Measurements from ENCODE around the gene CSMD2.

CSMD2 gene

DNA sequence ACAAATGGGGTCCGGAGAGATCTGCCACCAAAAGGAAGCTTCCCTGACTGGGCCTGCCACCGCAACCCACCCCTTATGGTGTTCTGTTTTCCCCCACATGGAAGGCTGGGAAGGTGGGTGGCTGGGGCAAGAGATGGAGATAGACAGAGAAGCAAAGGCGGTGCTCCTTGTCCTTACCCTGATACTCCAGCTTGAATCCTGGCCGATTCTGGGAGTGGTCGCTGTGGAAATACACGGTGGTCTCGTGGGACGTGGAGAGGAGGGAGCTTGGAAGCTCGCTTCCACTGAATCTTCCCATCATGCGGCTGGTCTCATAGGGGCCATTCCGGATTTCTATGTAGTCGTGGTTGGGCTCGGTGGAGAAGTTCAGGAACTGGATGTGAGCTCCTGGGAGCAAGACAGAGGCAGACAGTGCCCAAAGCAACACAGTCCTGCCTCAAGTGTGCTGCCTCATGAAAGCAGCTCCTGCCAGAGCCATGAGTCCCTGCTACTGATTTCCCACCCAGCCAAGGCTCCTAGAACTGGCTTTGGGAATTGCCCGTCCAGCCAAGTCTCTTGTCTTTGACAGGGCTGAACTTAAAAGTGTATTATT, 554.1 kb downstream of the CSMD2 start:
- no peak for FAIRE-seq
- TF ChIP-seq POLR2AphosphoS5 (IDR thresholded peaks at IDR 0.05; ENCODE audit: low read depth, low read length) (no peak), TAF1 (IDR thresholded peaks at IDR 0.05; ENCODE audit: borderline replicate concordance, low read depth, low read length) (no peak), POLR2A (IDR thresholded peaks at IDR 0.05; ENCODE audit: low read depth, low read length) (no peak)
- no peak for DNase-seq (ENCODE audit: insufficient read length)

DNA sequence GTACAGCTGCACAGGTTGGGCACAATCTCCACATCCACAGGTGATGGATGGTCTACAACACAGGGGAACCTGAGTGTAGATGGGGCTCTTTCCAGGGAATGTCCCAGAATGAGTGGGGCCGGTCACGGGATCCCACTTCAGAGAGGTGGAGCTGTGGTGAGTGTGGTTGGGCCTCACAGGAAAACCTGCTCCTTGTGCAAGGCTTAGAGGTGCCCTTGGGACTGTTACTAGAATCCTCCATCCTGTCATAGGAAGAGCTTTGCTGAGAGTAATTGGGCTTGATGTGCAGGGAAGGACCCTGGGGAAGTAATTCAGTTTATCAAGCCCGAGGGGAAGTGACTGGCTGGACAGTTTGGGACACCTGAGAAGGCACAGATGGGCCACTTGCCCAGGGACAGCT, 554.6 kb downstream of the CSMD2 start:
- DNase-seq (ENCODE audit: insufficient read length): no peak
- no peak for FAIRE-seq
- TF ChIP-seq POLR2AphosphoS5 (IDR thresholded peaks at IDR 0.05; ENCODE audit: low read depth, low read length) (no peak), POLR2A (IDR thresholded peaks at IDR 0.05; ENCODE audit: low read depth, low read length) (no peak), TAF1 (IDR thresholded peaks at IDR 0.05; ENCODE audit: borderline replicate concordance, low read depth, low read length) (no peak)

DNA sequence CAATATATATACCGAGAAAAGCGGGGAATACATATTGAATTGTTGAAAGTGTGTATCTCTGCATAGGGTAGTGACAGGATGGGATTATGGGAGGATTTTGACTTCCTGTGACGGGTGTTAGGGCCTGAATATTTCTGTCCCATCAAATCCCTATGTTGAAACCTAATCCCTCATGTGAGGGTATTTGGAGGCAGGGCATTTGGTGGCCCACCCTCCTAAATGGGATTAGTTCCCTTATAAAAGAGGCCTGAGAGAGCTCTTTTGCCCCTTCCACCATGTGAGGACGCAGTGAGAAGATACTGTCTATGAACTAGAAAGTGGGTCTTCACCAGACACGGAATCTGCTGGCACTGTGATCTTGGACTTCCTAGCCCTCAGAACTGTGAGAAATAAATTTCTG, 555.3 kb downstream of the CSMD2 start:
- TF ChIP-seq TAF1 (IDR thresholded peaks at IDR 0.05; ENCODE audit: borderline replicate concordance, low read depth, low read length) (no peak), POLR2AphosphoS5 (IDR thresholded peaks at IDR 0.05; ENCODE audit: low read depth, low read length) (no peak), POLR2A (IDR thresholded peaks at IDR 0.05; ENCODE audit: low read depth, low read length) (no peak)
- DNase-seq (ENCODE audit: insufficient read length) (no peak), FAIRE-seq (no peak)

DNA sequence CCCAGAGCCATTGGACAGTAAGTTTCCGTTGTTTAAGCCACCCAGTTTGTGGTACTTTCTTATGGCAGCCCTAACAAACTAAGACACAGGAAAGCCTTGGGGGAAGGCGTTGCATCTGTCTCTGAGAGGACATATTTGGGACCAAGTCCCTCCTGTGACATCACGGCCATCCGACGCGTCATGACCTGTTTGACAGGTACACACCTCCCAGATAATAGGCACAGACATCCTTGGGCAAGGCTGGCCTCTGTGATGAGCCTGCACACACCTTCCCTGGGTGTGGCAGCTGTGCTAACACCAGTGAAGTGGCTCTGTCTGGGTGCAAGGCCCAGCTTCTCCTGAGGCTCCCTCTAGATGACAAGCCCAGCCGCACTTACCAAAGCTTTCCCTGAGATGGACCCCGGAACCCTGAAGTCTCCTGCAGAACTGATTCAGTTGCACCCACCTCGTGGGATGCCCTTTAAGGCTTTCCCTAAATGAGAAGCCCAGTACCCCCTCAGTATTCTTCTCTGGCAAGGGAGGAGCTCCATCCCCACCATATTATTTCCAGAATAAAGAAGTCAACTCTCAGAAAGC, 556.1 kb downstream of the CSMD2 start:
- no peak for DNase-seq (ENCODE audit: insufficient read length)
- TF ChIP-seq POLR2A (IDR thresholded peaks at IDR 0.05; ENCODE audit: low read depth, low read length): no peak
- TF ChIP-seq POLR2AphosphoS5 (IDR thresholded peaks at IDR 0.05; ENCODE audit: low read depth, low read length): no peak
- TF ChIP-seq TAF1 (IDR thresholded peaks at IDR 0.05; ENCODE audit: borderline replicate concordance, low read depth, low read length): no peak
- no peak for FAIRE-seq

DNA sequence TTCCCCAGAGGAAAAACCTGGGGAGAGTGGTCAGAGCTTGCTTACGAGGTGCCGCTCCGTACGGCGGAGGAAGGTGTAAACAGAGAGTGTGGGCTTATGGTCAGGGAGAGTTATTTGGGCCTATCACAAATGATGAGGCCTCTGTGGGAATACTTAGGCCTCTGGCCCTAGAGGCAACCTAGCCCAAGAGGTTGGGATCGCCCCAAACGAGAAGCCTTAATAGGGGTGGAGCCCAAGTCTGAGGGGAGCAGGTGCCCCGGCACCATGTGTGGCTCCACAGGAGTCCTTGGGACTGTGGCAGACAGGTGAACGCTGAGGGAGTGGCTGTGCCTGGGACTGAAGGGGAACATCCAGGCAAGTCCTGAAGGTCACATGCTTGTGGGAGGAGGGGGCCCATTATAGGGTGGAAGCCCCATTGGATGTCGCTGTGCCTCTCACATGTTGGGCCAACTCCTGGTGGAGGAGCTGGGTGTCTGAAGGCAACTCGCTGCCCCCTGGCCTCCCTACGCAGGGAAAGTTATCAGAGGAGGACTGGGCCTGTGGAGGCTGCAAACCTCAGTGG, 557.5 kb downstream of the CSMD2 start:
- DNase-seq (ENCODE audit: insufficient read length) (no peak), FAIRE-seq (no peak)
- TF ChIP-seq POLR2AphosphoS5 (IDR thresholded peaks at IDR 0.05; ENCODE audit: low read depth, low read length) (no peak), TAF1 (IDR thresholded peaks at IDR 0.05; ENCODE audit: borderline replicate concordance, low read depth, low read length) (no peak), POLR2A (IDR thresholded peaks at IDR 0.05; ENCODE audit: low read depth, low read length) (no peak)

DNA sequence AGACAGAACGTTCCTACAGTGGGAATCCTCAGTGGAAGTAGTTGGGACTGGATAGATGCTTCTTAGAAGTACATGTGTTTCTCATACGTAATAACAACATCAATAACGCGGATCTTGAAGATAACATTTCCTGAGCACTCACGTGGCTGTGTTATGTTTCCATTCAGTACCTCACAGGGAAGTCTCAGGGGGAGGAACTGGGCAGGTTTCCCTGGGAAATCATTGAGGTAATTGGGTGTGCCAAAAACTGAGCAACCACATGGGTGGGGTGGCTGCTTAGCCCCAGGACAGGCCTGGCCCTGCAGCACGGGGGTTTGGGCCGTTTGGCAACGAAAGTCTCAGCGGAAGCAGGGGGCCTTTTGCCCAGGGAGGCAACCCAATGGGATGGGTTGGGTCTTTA, 558.8 kb downstream of the CSMD2 start:
- DNase-seq (ENCODE audit: insufficient read length) (no peak), FAIRE-seq (no peak)
- TF ChIP-seq TAF1 (IDR thresholded peaks at IDR 0.05; ENCODE audit: borderline replicate concordance, low read depth, low read length) (no peak), POLR2AphosphoS5 (IDR thresholded peaks at IDR 0.05; ENCODE audit: low read depth, low read length) (no peak), POLR2A (IDR thresholded peaks at IDR 0.05; ENCODE audit: low read depth, low read length) (no peak)

DNA sequence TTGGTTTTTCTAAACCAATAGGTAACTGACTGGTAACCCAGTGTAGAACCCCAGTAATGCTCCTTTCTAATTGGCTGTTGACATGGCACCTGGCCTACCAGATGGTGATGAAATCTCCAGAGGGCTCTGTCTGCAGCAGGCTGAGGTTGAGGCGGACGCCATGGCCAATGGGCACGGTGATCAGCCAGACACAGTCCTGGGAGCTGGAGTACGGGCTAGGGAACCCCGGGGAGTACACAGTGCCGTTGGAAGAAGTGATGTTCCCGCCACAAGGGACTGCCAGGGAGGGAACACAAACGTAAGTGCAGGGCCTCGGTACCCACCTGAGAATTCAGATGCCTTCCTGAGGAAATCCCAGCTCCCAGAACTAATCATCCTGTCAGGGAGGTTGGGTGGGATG, 562.8 kb downstream of the CSMD2 start:
- DNase-seq (ENCODE audit: insufficient read length): no peak
- TF ChIP-seq TAF1 (IDR thresholded peaks at IDR 0.05; ENCODE audit: borderline replicate concordance, low read depth, low read length) (no peak), POLR2AphosphoS5 (IDR thresholded peaks at IDR 0.05; ENCODE audit: low read depth, low read length) (no peak), POLR2A (IDR thresholded peaks at IDR 0.05; ENCODE audit: low read depth, low read length) (no peak)
- no peak for FAIRE-seq

DNA sequence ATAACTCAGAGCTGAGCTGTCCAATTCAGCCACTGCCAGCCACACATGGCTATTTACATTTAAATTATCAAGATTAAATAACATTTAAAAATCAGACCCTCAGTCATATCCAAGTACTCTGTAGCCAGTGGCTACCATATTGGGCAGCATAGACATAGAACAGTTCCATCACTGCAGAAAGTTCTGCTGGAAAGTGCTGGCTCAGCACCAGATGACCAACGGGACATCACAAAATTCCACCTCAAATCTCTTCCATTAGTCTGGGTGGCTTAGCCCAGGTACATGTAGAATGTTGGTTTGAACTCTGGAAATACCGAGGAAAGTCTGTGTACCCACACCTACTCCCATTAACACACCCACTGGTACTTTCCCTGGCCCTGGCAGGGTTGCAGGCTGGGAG, 563.3 kb downstream of the CSMD2 start:
- TF ChIP-seq POLR2A (IDR thresholded peaks at IDR 0.05; ENCODE audit: low read depth, low read length) (no peak), TAF1 (IDR thresholded peaks at IDR 0.05; ENCODE audit: borderline replicate concordance, low read depth, low read length) (no peak), POLR2AphosphoS5 (IDR thresholded peaks at IDR 0.05; ENCODE audit: low read depth, low read length) (no peak)
- FAIRE-seq (no peak), DNase-seq (ENCODE audit: insufficient read length) (no peak)

DNA sequence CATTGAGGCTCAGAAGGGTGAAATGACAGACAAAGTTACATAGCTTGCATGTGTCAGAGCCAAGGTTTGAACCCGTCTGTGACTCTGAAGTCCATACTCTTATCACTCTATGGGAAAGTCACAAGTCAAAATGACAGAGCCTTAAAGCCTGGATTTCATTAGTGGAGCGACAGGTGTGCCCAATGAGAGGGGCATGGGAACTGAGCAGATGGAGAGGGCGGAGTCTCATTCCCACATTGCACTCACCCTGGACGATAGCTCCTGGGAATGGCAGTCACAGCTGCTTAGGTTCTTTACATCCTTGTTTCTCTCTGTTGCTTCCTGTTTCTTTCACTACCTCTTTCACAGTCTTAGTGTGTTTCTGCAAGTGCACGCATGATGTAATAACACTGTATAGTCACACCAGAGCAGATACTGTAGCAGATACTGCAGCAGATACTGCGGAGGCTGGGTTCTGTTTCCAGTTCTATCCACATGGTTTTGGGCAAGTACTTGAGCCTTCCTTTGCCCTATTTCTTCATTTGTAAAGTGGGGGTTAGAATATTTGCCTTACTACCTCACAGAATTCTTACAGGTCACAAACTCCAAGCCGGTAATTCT, 565.4 kb downstream of the CSMD2 start:
- FAIRE-seq (peak; percentile 67), DNase-seq (ENCODE audit: insufficient read length) (no peak)
- TF ChIP-seq POLR2A (IDR thresholded peaks at IDR 0.05; ENCODE audit: low read depth, low read length) (no peak), POLR2AphosphoS5 (IDR thresholded peaks at IDR 0.05; ENCODE audit: low read depth, low read length) (no peak), TAF1 (IDR thresholded peaks at IDR 0.05; ENCODE audit: borderline replicate concordance, low read depth, low read length) (no peak)

DNA sequence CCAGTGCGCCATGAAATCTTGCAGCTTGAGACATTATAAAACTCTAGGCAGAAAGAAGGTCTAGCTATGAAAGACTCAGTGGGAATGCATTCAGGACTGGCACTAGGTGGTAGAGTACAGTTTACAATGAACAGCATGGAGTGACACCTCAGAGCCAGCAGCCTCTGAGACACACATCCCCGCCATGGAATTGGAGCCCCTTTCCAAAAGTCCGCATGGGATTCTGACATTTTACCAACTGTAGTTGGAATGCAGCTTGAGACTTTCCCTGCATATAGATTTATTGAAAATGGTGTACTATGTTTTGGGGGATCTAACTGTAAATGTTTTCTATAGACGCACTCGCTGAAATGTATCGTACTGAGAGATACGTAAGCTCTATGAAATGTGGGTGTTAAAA, 576.3 kb downstream of the CSMD2 start:
- FAIRE-seq (no peak), DNase-seq (ENCODE audit: insufficient read length) (no peak)
- TF ChIP-seq POLR2AphosphoS5 (IDR thresholded peaks at IDR 0.05; ENCODE audit: low read depth, low read length): no peak
- no peak for TF ChIP-seq TAF1 (IDR thresholded peaks at IDR 0.05; ENCODE audit: borderline replicate concordance, low read depth, low read length)
- no peak for TF ChIP-seq POLR2A (IDR thresholded peaks at IDR 0.05; ENCODE audit: low read depth, low read length)

DNA sequence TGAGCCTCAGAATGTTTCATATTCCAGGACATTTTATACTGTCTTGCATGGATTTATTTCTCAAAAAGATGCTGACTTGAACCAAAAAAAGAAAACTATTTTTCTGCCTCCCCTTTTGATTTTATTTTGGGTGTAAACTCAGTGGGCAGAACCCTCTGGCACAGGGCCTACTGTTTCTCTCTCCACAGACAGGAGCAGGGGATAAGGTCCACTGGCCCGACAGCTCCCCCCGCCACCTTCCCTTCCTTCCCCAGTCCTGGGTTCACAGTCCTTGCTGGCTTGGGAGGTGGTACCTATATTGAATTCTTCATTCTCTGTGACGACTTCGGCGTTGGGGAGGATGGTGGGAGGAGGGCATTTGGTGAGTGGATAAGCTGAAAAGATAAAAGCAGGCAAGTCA, 578.2 kb downstream of the CSMD2 start:
- TF ChIP-seq POLR2A (IDR thresholded peaks at IDR 0.05; ENCODE audit: low read depth, low read length) (no peak), POLR2AphosphoS5 (IDR thresholded peaks at IDR 0.05; ENCODE audit: low read depth, low read length) (no peak), TAF1 (IDR thresholded peaks at IDR 0.05; ENCODE audit: borderline replicate concordance, low read depth, low read length) (no peak)
- FAIRE-seq (no peak), DNase-seq (ENCODE audit: insufficient read length) (no peak)

DNA sequence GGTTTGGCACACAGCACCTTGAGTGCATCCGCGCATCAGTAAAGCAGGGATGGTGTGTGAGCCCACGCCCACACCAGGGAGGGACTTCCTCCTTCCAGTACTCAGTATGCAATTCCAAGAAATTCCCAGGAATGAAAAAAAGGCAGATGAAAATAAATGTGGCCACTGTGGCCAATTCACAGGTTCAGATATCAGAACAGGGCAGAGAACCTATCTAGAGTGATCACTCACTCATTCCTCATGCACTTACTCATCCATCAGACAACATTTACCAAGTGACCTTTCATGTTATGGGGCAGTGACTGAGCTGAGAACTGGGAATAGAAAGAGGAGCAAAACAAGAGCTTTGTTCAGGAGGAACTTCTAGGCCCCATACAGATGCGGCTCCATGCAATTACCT, 578.9 kb downstream of the CSMD2 start:
- FAIRE-seq: no peak
- TF ChIP-seq TAF1 (IDR thresholded peaks at IDR 0.05; ENCODE audit: borderline replicate concordance, low read depth, low read length): no peak
- TF ChIP-seq POLR2A (IDR thresholded peaks at IDR 0.05; ENCODE audit: low read depth, low read length): no peak
- no peak for TF ChIP-seq POLR2AphosphoS5 (IDR thresholded peaks at IDR 0.05; ENCODE audit: low read depth, low read length)
- no peak for DNase-seq (ENCODE audit: insufficient read length)

Data from GM12892 (cell line).